Astrocyte (in vitro differentiated cells and primary cell): ENCODE data around the gene EXD1.

Experiments used
- CTCF ChIP-seq: IDR thresholded peaks from 2 replicates; pipeline ENCODE4 v1.5.1; 2011; ENCODE audit warnings: low read depth, mild to moderate bottlenecking, inconsistent platforms, low read length, moderate library complexity; ENCODE audit not compliant: insufficient read depth
- EZH2 ChIP-seq: IDR thresholded peaks from 2 replicates; pipeline ENCODE4 v1.6.1; 2012; ENCODE audit warnings: mild to moderate bottlenecking, low read length, inconsistent platforms; ENCODE audit not compliant: insufficient read depth

GRCh38 chr15:41259546-41260189 lies 29.1 kb upstream of the EXD1 start:
- no peak for TF ChIP-seq EZH2
- TF ChIP-seq CTCF, result no peak
